ENCODE measurements around the gene SPAAR.
"Not testable (repeated sequence)": the region's sequence is repeated elsewhere in the genome, so short reads cannot be mapped to it uniquely, and the experiment has no call there.

Gene SPAAR

DNA sequence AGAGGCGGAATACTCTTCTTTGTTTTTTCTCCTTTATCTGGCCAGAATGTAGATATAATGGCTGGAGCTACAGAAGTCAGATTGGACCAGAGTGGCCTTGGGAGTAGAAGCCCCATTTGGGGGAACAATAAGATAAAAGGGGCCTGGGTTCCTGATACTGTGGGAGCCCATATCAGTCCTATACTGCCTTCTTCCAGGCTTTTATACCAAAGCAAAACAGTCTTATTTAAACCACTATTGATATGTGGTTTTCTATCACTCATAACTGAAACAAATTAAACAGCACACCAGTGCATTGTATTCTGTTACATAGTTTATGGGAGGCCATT lies 14.3 kb downstream of the SPAAR start:
- TF ChIP-seq POLR2A (IDR thresholded peaks at IDR 0.05; ENCODE audit: low read depth, low read length): no peak
- FAIRE-seq (no peak), DNase-seq (ENCODE audit: insufficient read length, low spot score) (no peak)

DNA sequence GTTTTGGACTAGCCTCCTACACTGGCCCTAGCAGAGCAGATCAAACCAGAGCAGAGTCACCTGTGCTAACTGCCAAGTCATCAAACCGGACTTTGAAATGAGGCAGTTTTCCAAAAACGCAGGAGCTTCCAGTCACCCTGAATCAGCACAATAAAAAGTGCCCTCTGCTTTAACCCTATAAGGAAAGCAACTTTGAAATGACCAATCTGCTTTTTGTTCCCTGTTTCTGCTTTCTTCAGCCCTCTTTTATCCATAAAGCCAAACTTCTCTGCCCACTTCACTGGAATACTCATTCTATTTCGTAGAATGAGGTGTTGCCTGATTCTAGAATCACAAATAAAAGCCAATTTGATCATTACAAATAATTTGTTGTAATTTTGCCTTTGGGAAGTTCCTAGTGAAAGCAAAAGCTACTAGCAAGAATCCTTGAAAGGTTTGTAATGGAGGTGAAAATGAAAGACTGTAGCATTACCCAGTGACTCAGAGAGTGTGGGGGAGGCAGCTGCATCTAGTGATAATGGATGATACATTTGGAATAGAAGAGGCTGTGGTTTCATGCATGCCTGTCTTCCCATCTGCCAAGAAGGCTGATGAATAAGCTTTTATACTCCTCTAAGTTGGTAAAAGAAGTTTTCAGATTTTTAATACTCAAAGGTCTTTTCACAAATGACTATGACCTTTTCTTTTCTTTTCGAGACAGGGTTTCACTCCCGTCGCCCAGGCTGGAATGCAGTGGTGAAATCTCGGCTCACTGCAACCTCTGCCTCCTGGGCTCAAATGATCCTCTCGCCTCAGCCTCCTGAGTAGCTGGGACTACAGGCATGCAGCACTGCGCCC lies 14.9 kb downstream of the SPAAR start:
- DNase-seq (ENCODE audit: insufficient read length, low spot score) (no peak), FAIRE-seq (peak; percentile 86)

DNA sequence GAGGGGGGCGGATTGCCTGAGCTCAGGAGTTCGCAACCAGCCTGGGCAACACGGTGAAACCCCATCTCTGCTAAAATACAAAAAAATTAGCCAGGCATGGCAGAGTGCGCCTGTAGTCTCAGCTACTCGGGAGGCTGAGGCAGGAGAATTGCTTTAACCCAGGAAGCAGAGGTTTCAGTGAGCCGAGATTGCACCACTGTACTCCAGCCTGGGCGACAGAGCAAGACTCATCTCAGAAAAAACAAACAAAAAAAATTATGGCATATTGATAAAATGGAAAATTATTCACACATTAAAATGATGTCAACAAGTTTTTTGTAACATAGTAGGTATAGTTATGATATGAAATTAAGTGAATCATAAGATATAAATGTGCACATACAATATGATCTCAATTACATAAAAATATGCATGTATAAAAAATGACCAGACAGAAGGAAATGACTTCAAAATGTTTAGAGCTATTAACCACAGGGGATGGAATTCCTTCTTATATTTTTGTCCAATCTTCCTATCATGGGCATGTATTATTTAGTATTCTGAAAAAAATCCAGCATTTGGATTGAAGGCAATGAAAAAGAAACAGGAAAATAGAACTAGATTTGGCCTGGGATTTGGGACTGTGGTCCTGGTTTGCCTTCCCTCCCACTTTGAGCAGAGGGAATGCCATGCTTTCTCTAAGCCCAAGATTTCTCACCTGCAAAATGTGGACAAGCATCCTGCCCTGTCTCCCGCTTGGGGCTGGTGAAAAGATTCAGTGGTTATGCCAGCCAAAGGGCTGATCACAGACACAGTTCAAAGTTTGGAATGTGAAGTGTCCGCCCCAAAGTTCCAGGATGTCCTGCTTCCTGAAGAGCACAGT lies 19.5 kb downstream of the SPAAR start:
- no peak for FAIRE-seq
- no peak for DNase-seq (ENCODE audit: insufficient read length, low spot score)
- no peak for TF ChIP-seq POLR2A (IDR thresholded peaks at IDR 0.05; ENCODE audit: low read depth, low read length)

More for the DNA sequence above, 14.9 kb downstream of the SPAAR start:
- no peak for TF ChIP-seq POLR2A (IDR thresholded peaks at IDR 0.05; ENCODE audit: low read depth, low read length)

DNA sequence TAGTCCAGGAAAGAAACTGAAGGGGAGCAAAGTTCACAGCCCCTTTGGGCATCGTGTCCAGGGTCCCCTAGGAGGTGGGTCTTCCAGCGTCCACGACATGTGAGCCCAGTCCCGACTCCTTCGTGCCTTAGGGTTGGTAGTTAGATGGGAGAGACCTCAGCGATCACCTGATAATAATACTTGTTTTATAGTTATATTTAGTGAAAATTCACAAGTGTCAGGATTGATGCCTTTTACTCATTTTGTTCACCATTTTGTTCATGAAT lies 20.1 kb downstream of the SPAAR start:
- FAIRE-seq: no peak
- no peak for TF ChIP-seq POLR2A (IDR thresholded peaks at IDR 0.05; ENCODE audit: low read depth, low read length)
- DNase-seq (ENCODE audit: insufficient read length, low spot score): no peak

DNA sequence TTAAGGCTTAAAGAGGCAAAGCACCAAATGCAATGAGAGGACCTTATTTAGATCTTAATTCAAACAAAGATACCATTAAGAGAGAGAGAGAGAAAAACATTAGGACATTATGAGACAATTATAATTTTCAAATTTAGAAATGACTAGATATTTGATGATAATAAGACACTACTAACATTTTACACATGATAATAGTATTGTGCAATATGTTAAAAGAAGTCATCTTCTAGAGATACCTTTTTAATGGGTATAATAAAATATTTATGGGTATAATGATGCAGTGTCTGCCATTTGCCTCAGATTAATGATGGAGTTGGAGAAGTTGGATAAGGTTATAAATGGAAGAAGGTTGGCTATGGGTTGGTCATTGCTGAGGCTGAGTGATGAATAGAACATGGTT lies 21.2 kb downstream of the SPAAR start:
- no peak for TF ChIP-seq POLR2A (IDR thresholded peaks at IDR 0.05; ENCODE audit: low read depth, low read length)
- FAIRE-seq (no peak), DNase-seq (ENCODE audit: insufficient read length, low spot score) (no peak)

GRCh38 chr9:35930989-35931388 lies 21.7 kb downstream of the SPAAR start:
- no peak for FAIRE-seq
- no peak for TF ChIP-seq POLR2A (IDR thresholded peaks at IDR 0.05; ENCODE audit: low read depth, low read length)
- DNase-seq (ENCODE audit: insufficient read length, low spot score): no peak

DNA sequence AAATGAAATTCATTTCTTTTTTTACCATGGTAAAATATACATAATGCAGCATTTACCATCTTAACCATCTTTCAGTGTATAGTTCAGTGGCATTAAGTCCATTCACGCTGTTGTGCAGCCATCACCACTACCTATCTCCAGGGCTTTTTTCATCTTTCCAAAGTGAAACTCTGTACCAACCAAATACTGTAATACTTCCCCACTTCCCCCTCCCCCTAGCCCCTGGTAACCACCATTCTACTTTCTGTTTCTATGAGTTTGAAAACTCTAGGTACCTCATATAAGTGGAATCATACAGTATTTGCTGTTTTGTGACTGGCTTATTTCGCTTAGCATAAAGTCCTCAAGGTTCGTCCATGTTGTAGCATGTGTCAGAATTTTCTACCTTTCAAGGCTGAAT lies 23.4 kb downstream of the SPAAR start:
- no peak for TF ChIP-seq POLR2A (IDR thresholded peaks at IDR 0.05; ENCODE audit: low read depth, low read length)
- FAIRE-seq (no peak), DNase-seq (ENCODE audit: insufficient read length, low spot score) (no peak)

DNA sequence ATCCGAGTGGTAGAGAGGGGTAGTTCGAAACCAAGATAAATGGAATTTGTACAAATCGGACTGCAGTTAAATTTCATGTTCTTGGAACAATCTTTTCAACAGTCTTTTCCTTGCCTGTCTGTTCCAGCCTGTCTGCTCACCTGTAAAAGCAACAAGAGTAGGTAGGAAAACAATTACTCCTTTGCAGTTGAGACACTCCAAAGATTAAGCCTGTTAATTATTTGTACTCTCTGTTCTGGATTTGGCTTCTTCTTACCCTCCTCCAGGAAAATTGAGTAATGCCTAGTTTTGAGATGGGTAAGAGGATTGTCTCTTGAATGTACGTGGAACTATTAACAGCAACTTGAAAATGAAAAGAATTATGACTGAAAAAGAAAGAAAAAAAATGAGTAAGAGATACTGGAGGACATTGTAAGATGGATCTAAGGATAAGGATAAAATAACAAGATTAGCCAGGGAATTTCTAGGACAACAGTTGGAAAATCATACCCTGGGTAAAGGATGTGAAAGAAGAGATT lies 24.3 kb downstream of the SPAAR start:
- DNase-seq (ENCODE audit: insufficient read length, low spot score) (no peak), FAIRE-seq (no peak)
- no peak for TF ChIP-seq POLR2A (IDR thresholded peaks at IDR 0.05; ENCODE audit: low read depth, low read length)

GRCh38 chr9:35934069-35934468 lies 24.8 kb downstream of the SPAAR start:
- not testable (repeated sequence) for DNase-seq (ENCODE audit: insufficient read length, low spot score); FAIRE-seq

DNA sequence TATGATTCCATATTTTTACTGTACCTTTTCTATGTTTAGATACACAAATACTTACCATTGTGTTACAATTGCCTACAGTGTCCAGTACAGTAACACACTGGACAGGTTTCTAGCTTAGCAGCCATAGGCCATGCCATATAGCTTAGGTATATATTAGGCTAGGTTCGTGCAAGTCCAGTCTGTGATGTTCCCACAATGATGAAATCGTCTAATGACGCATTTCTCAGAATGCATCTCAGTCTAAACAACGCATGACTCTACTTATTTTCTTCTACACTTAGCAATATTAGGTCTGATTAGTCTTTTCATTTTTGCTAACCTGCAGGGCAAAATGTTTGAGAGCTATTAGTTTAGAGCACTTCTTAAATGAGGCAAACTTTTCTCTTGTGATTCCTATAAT lies 26.0 kb downstream of the SPAAR start:
- no peak for FAIRE-seq
- TF ChIP-seq POLR2A (IDR thresholded peaks at IDR 0.05; ENCODE audit: low read depth, low read length): no peak

DNA sequence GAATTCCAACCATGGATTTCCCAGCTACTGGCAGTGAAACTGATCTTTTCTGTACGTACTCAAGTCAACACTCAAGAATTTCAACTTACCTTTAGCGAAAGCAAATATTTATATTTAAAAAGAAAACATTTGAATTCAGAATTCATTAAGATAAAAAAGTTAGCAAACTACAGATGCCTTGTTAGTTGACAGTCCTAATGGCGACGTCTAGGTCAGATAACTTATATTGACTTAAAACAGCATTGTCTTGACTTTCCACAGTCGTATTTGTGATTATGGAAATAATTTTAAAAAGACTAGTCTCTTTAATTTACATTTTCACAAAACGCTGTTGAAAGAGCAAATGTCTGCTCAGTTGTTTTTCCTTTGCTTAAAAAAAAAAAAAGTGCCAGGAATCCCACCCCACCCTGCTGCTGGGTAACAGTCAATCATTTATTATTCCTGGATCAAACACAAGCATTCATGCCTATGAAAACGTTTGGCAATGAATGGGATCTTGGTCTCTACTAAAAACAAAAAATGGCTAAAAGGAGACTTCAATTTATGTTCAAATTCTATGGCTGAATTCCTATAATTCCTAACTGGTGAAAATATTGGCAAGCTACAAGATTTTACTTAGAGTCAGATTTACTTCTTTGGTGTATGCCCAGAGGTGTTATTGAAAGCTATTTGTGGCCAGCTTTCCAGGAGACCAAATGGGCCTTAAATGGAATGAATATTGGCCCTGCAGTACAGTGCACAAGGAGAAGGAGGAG lies 26.6 kb downstream of the SPAAR start:
- FAIRE-seq (no peak), DNase-seq (ENCODE audit: insufficient read length, low spot score) (no peak)
- TF ChIP-seq POLR2A (IDR thresholded peaks at IDR 0.05; ENCODE audit: low read depth, low read length): no peak

More for the DNA sequence above, 26.0 kb downstream of the SPAAR start:
- DNase-seq (ENCODE audit: insufficient read length, low spot score): no peak

- DNase-seq (ENCODE audit: insufficient read length, low spot score) (no peak), FAIRE-seq (no peak)
Measured at GRCh38 chr9:35937227-35937626, 27.9 kb downstream of the SPAAR start.

DNA sequence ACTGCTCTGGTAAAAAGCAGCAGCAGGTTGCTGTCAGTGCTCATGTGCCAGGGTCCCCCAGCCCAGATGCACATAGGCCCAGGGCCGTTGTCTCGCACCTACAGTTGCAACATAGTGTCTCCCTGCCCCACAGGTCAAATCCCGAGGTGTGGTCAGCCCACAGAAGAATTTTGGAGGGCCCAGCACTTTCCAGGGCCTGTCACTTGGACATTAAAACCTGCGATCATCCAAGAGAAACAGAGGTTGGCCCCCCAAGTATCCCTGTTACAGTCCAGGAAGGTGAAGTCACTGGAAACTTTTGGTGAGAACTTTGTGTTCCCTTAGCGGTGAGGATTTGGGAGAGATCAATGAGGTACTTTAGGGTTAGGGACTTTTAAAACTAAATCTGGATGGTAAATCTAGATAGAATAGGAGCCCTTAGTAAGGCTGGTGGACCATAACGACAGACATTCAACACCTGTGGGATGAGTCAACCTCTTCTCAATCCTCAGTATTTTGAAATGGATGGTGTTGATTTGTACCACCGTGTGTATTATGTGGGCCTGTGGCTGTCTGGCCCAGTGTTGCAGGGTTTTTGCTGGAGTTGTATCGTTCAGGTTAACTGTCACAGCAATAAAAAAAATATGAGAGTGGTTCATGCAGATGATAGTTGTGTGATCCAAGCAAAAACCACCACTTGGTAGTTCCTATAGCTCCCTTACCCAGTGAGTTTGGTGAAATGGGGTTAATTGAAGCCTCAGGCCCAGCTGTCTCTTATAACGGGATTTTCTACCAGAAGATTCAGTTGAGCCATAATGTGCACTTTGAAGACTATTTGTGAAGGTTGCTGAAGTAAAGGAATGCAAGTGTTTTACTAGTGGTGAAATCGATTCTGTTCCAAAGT lies 29.4 kb downstream of the SPAAR start:
- no peak for TF ChIP-seq POLR2A (IDR thresholded peaks at IDR 0.05; ENCODE audit: low read depth, low read length)
- DNase-seq (ENCODE audit: insufficient read length, low spot score) (no peak), FAIRE-seq (no peak)

More at GRCh38 chr9:35937227-35937626, 27.9 kb downstream of the SPAAR start:
- TF ChIP-seq POLR2A (IDR thresholded peaks at IDR 0.05; ENCODE audit: low read depth, low read length): no peak

All from H54 (cell line).